ENCODE data around the gene FBN2.

The FBN2 gene

GRCh38 chr5:128220841-128221240 is 317.2 kb downstream of the FBN2 start:
- Histone ChIP-seq H3K36me3 (no peaks in the 10 kb centered on the region), H3K27me3 (no peaks in the 10 kb centered on the region), H3K9me3 (no peaks in the 10 kb centered on the region), H3K4me3 (ENCODE audit: low read depth, low read length) (no peak overlapping the region), H3K4me1 (no peaks in the 10 kb centered on the region)
- DNase-seq: no peak
- no peak for TF ChIP-seq CTCF (IDR thresholded peaks at IDR 0.05; ENCODE audit: low read depth, low read length)

- no peaks in the 10 kb centered on the region; the same call in 1 of the 2 replicates for H3K27me3 ChIP-seq
- no peaks in the 10 kb centered on the region for H3K36me3 ChIP-seq
- DNase-seq: no peak
- H3K4me1 ChIP-seq: no peaks in the 10 kb centered on the region
- no peaks in the 10 kb centered on the region for H3K9me3 ChIP-seq
- H3K4me3 ChIP-seq (ENCODE audit: low read depth, low read length): no peak overlapping the region
- TF ChIP-seq CTCF (IDR thresholded peaks at IDR 0.05; ENCODE audit: low read depth, low read length): no peak
These were observed 321.0 kb downstream of the FBN2 start for GRCh38 chr5:128216860-128217531.

- no peak overlapping the region for H3K4me3 ChIP-seq (ENCODE audit: low read depth, low read length)
- H3K27me3 ChIP-seq: no peaks in the 10 kb centered on the region; the same call in 1 of the 2 replicates
- no peak for DNase-seq
- no peaks in the 10 kb centered on the region for H3K36me3 ChIP-seq
- TF ChIP-seq CTCF (IDR thresholded peaks at IDR 0.05; ENCODE audit: low read depth, low read length): no peak
- H3K4me1 ChIP-seq: no peaks in the 10 kb centered on the region
- no peaks in the 10 kb centered on the region for H3K9me3 ChIP-seq
These were observed 321.8 kb downstream of the FBN2 start for GRCh38 chr5:128216285-128216684.

- no peak overlapping the region for H3K4me3 ChIP-seq (ENCODE audit: low read depth, low read length)
- TF ChIP-seq CTCF (IDR thresholded peaks at IDR 0.05; ENCODE audit: low read depth, low read length): no peak
- no peaks in the 10 kb centered on the region for H3K4me1 ChIP-seq
- no peaks in the 10 kb centered on the region for H3K36me3 ChIP-seq
- no peaks in the 10 kb centered on the region; the same call in 1 of the 2 replicates for H3K27me3 ChIP-seq
- no peaks in the 10 kb centered on the region for H3K9me3 ChIP-seq
- no peak for DNase-seq
These were observed 324.2 kb downstream of the FBN2 start for GRCh38 chr5:128213833-128214232.

GRCh38 chr5:128213340-128213739 is 324.7 kb downstream of the FBN2 start:
- Histone ChIP-seq H3K4me1 (no peaks in the 10 kb centered on the region), H3K4me3 (ENCODE audit: low read depth, low read length) (no peak overlapping the region), H3K9me3 (no peaks in the 10 kb centered on the region), H3K27me3 (no peaks in the 10 kb centered on the region; the same call in 1 of the 2 replicates), H3K36me3 (no peaks in the 10 kb centered on the region)
- peak; percentile 86 for TF ChIP-seq CTCF (IDR thresholded peaks at IDR 0.05; ENCODE audit: low read depth, low read length)
- peak; percentile 61 for DNase-seq

- no peaks in the 10 kb centered on the region for H3K36me3 ChIP-seq
- TF ChIP-seq CTCF (IDR thresholded peaks at IDR 0.05; ENCODE audit: low read depth, low read length): no peak
- no peaks in the 10 kb centered on the region; the same call in 1 of the 2 replicates for H3K27me3 ChIP-seq
- H3K9me3 ChIP-seq: no peaks in the 10 kb centered on the region
- H3K4me3 ChIP-seq (ENCODE audit: low read depth, low read length): no peak overlapping the region
- no peaks in the 10 kb centered on the region for H3K4me1 ChIP-seq
- no peak for DNase-seq
These were observed 325.7 kb downstream of the FBN2 start for GRCh38 chr5:128212191-128212806.

All from BE2C (cell line).